ENCODE results near the gene ZNF136. TPM values are rescaled to one million over a fixed set of nuclear protein-coding genes. Genes with fewer than 3 reads are reported as not detected.

The ZNF136 gene
- total and polyA plus RNA-seq, 2 of the 8 experiments (the other 6 are each of a cell fraction or from before 2014, with no cell fraction given) = 1.6 to 6.9 TPM

DNA sequence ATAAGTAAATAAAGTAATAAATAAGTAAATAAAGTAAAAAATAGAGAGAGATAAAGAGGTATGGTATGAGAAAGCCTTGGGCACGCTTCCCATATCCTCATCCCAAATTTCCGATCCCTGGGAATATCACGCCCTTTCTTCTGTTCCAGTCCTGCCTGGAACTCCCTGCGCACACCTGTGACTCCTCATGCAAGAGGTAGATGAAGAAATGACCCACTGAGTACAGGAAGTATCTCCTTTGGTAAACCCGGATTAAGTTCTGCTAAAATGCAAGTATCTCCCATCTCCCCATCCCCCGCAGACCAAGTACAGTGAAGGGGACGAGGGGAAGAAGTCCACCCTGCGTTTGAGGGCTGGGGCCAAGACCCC, 399 bp upstream of the ZNF136 start:
- no peak overlapping the region for H2BK15ac ChIP-seq (ENCODE audit: low read length)
- no peak overlapping the region for H2AK5ac ChIP-seq (ENCODE audit: low read depth, low read length)
- H4K5ac ChIP-seq (ENCODE audit: insufficient read length, low read depth, low read length) = no peak overlapping the region
- no peak overlapping the region for H2BK12ac ChIP-seq (ENCODE audit: low read depth, low read length)
- H3K56ac ChIP-seq (replicated peaks; ENCODE audit: insufficient read length, low read depth, low read length) = no peak overlapping the region
- ChIA-PET CTCF (ENCODE audit: partially characterized antibody) (interaction anchor here (0.7 to 1.7 kb wide), 3 partner anchors 22 to 203 kb away, joined by 3 read pairs; partner anchors contain the start of genes ZNF20 and ZNF442), POLR2A (ENCODE audit: partially characterized antibody) (interaction anchor here (0.7 to 3.5 kb wide), 7 partner anchors 9 to 378 kb away, joined by 3 to 11 read pairs (median 6); partner anchors contain the start of genes ZNF20 and ZNF878)
- no peak overlapping the region for H2BK5ac ChIP-seq (ENCODE audit: low read depth, low read length)
- peak overlapping the region; percentile 64; the same call in 1 of the 2 replicates for H2AFZ ChIP-seq (ENCODE audit: low read length)
- WGBS, 2 experiments (ENCODE audit: extremely low coverage in 1 of 2, insufficient coverage in 1 of 2, insufficient read length in 1 of 2, insufficient replicate concordance in 2 of 2, low coverage in 1 of 2, low lambda C conversion rate in 2 of 2, missing lambda C conversion rate in 1 of 2) = 33% methylated on average over 8 of the region's 8 CpGs; no CpG with 5 or more reads in 1 of the 2 experiments
- H3K23ac ChIP-seq (ENCODE audit: insufficient read length) = no peak overlapping the region
- FAIRE-seq (no peak), DNase-seq (ENCODE audit: low read depth in 1 of 2, low spot score in 2 of 2) (no peak)
- no peak overlapping the region for H3K18ac ChIP-seq (ENCODE audit: extremely low read depth, low read length)
- no peak overlapping the region for H3K9ac ChIP-seq (replicated peaks in 1 of 4; ENCODE audit: extremely low read depth in 1 of 4, low read depth in 3 of 4, low read length in 3 of 4)
- H2BK120ac ChIP-seq (replicated peaks; ENCODE audit: low read depth, low read length) = no peak overlapping the region
- no peak overlapping the region for H3K14ac ChIP-seq (ENCODE audit: insufficient read length)
- peak overlapping the region; percentile 87 to 97 (median 94); a peak in 6 of 8 replicates for H3K4me3 ChIP-seq (ENCODE audit: extremely low read depth in 1 of 4, insufficient read depth in 2 of 4, low read depth in 3 of 4, low read length in 4 of 4)
- H4K8ac ChIP-seq (ENCODE audit: extremely low read depth, insufficient read depth, low read length) = no peak overlapping the region; the same call in 1 of the 2 replicates
- H3K4ac ChIP-seq (replicated peaks; ENCODE audit: insufficient read length, low read depth, low read length) = no peak overlapping the region
- H3K36me3 ChIP-seq (ENCODE audit: control insufficient read depth in 2 of 4, insufficient read depth in 4 of 4, low read length in 3 of 4) = no peaks in the 10 kb centered on the region; a peak in 1 of 8 replicates
- peaks cover 6% of the 10 kb centered on the region for H3K23me2 ChIP-seq (ENCODE audit: low read depth, low read length)
- H2BK20ac ChIP-seq (ENCODE audit: low read length) = no peak overlapping the region
- H3K4me1 ChIP-seq (replicated peaks in 1 of 4; ENCODE audit: control insufficient read depth in 3 of 4, insufficient read depth in 4 of 4, low read length in 3 of 4) = peaks cover 0 to 3% (median 1%) of the 10 kb centered on the region in 4 experiments; a peak in 2 of 7 replicates
- no peak for TF ChIP-seq CTBP2 (IDR thresholded peaks at IDR 0.05; ENCODE audit: borderline replicate concordance, insufficient read depth, insufficient read length, low read length)
- TF ChIP-seq TEAD4 (IDR thresholded peaks at IDR 0.05; ENCODE audit: low read depth, low read length) = no peak
- TF ChIP-seq, protein P1, sequence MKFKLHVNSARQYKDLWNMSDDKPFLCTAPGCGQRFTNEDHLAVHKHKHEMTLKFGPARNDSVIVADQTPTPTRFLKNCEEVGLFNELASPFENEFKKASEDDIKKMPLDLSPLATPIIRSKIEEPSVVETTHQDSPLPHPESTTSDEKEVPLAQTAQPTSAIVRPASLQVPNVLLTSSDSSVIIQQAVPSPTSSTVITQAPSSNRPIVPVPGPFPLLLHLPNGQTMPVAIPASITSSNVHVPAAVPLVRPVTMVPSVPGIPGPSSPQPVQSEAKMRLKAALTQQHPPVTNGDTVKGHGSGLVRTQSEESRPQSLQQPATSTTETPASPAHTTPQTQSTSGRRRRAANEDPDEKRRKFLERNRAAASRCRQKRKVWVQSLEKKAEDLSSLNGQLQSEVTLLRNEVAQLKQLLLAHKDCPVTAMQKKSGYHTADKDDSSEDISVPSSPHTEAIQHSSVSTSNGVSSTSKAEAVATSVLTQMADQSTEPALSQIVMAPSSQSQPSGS (IDR thresholded peaks at IDR 0.05; ENCODE audit: low read length) = no peak
- TF ChIP-seq POLR2AphosphoS5 (IDR thresholded peaks at IDR 0.05; ENCODE audit: low read depth, low read length) = no peak
- no peak for TF ChIP-seq SAP30 (IDR thresholded peaks at IDR 0.05; ENCODE audit: insufficient read depth, insufficient replicate concordance, low read length)
- no peak for TF ChIP-seq POLR2A (IDR thresholded peaks at IDR 0.05; ENCODE audit: control extremely low read depth in 1 of 2, low read depth in 2 of 2, low read length in 2 of 2)
- TF ChIP-seq TBP (IDR thresholded peaks at IDR 0.05; ENCODE audit: low read depth, low read length) = no peak
- TF ChIP-seq TCF12 (IDR thresholded peaks at IDR 0.05; ENCODE audit: low read depth, low read length) = no peak
- TF ChIP-seq CEBPB (IDR thresholded peaks at IDR 0.05; ENCODE audit: low read depth, low read length) = no peak
- no peaks in the 10 kb centered on the region for H3K27me3 ChIP-seq (replicated peaks in 1 of 4; ENCODE audit: control insufficient read depth in 3 of 4, extremely low read depth in 1 of 4, insufficient read depth in 3 of 4, low read length in 3 of 4)
- peaks cover 0 to 37% of the 10 kb centered on the region in 2 experiments; a peak in 3 of 4 replicates for H3K79me2 ChIP-seq (ENCODE audit: control insufficient read depth in 1 of 2, insufficient read depth in 2 of 2, low read length in 2 of 2)
- H3K9me3 ChIP-seq (ENCODE audit: insufficient read depth in 2 of 2, low read depth in 1 of 2, low read length in 1 of 2) = peaks cover 0 to 5% of the 10 kb centered on the region in 2 experiments; a peak in 1 of 4 replicates
- peaks cover 2 to 4% of the 10 kb centered on the region in 2 experiments for H4K20me1 ChIP-seq (replicated peaks in 1 of 2; ENCODE audit: control insufficient read depth in 1 of 2, insufficient read depth in 2 of 2, low read length in 2 of 2)
- no peak overlapping the region for H3K27ac ChIP-seq (ENCODE audit: low read depth, low read length)
- no peak overlapping the region for H4K91ac ChIP-seq (replicated peaks; ENCODE audit: insufficient read length, low read length)
- peak overlapping the region; percentile 69 to 84 for H3K4me2 ChIP-seq (ENCODE audit: insufficient read depth in 1 of 2, low read depth in 2 of 2, low read length in 2 of 2)
- peaks cover 3% of the 10 kb centered on the region; the same call in 1 of the 2 replicates for H3K79me1 ChIP-seq (ENCODE audit: low read depth, low read length)
